Bronchial epithelial cell (primary cell): ENCODE measurements around the gene DYNC2I2. TPM values are rescaled to one million over a fixed set of nuclear protein-coding genes. Genes with fewer than 3 reads are reported as not detected.
A peak's percentile ranks its signal among the peaks of the same experiment; 100 is the strongest.
"Not testable (repeated sequence)": the region's sequence is repeated elsewhere in the genome, so short reads cannot be mapped to it uniquely, and the experiment has no call there.

Source experiments
- DNase-seq: peaks from one replicate; pipeline ENCODE4 v3.0.0-alpha.2; 2010; ENCODE audit warnings: low read depth
- FAIRE-seq: peaks from 2 replicates; lab custom pipeline; 2011; peaks lifted over from hg19 to GRCh38; lab: Jason Lieb, UNC
- H3K27me3 ChIP-seq: 2 replicates; pipeline ENCODE4 v1.5.1; 2011; ENCODE audit warnings: low read length; ENCODE audit not compliant: control insufficient read depth, insufficient read depth
- H3K36me3 ChIP-seq: 2 replicates; pipeline ENCODE4 v1.5.1; 2011; ENCODE audit warnings: low read length; ENCODE audit not compliant: control insufficient read depth, insufficient read depth
- H3K4me3 ChIP-seq: 2 replicates; pipeline ENCODE4 v1.5.1; 2011; ENCODE audit warnings: mild to moderate bottlenecking, low read depth, low read length, control low read depth
- CTCF ChIP-seq: IDR thresholded peaks from 2 replicates; pipeline ENCODE4 v1.5.1; 2011; ENCODE audit warnings: mild to moderate bottlenecking, moderate library complexity, low read length, control low read depth, inconsistent platforms; ENCODE audit not compliant: insufficient read depth, severe bottlenecking
- total RNA-seq: library from RNA; depleted of rRNA; stranded (reverse); fragments of >200 nt; gene quantifications from 2 replicates; pipeline ENCODE4 v1.2.1, GENCODE V29; 2014

The DYNC2I2 gene
- total RNA-seq, 1 donor from 2014 or later: 27.4 TPM

- TF ChIP-seq CTCF: no peak
- FAIRE-seq: no peak
- DNase-seq: no peak
Observed at GRCh38 chr9:128702949-128703615, 46.4 kb upstream of the DYNC2I2 start.

GRCh38 chr9:128702445-128702948 lies 45.9 kb upstream of the DYNC2I2 start, which contains the start of gene PKN3:
TSS of gene PKN3 (plus strand) at chr9:128702503. CDS start at chr9:128702916, 413 bp downstream.
- FAIRE-seq (no peak), DNase-seq (peak; percentile 46)
- H3K36me3 ChIP-seq: no peaks in the 10 kb centered on the region
- H3K27me3 ChIP-seq: no peaks in the 10 kb centered on the region
- H3K4me3 ChIP-seq: peak within 1 kb of the TSS; percentile 52
- peak; percentile 89 for TF ChIP-seq CTCF

More at GRCh38 chr9:128702949-128703615, 46.4 kb upstream of the DYNC2I2 start:
- Histone ChIP-seq H3K36me3 (no peaks in the 10 kb centered on the region), H3K4me3 (peak overlapping the region; percentile 52), H3K27me3 (no peaks in the 10 kb centered on the region)

GRCh38 chr9:128701227-128701854 lies 44.7 kb upstream of the DYNC2I2 start:
- no peak for DNase-seq

GRCh38 chr9:128699096-128699795 lies 42.6 kb upstream of the DYNC2I2 start:
- DNase-seq, H3K4me3 ChIP-seq, FAIRE-seq, H3K27me3 ChIP-seq, H3K36me3 ChIP-seq: not testable (repeated sequence)

More at GRCh38 chr9:128701227-128701854, 44.7 kb upstream of the DYNC2I2 start:
- no peak for TF ChIP-seq CTCF
- FAIRE-seq: no peak
- no peak overlapping the region for H3K4me3 ChIP-seq
- no peaks in the 10 kb centered on the region for H3K36me3 ChIP-seq
- H3K27me3 ChIP-seq: no peaks in the 10 kb centered on the region

GRCh38 chr9:128696923-128697707 lies 40.5 kb upstream of the DYNC2I2 start:
- peaks cover 7% of the 10 kb centered on the region for H3K36me3 ChIP-seq
- no peak overlapping the region for H3K4me3 ChIP-seq
- FAIRE-seq (no peak), DNase-seq (no peak)
- no peak for TF ChIP-seq CTCF
- H3K27me3 ChIP-seq: no peaks in the 10 kb centered on the region
